ENCODE data around the gene ADTRP. TPM values are rescaled to one million over a fixed set of nuclear protein-coding genes. Genes with fewer than 3 reads are reported as not detected.
A peak's percentile ranks its signal among the peaks of the same experiment; 100 is the strongest.

Gene ADTRP
- total RNA-seq, 3 donors from 2014 or later, result 0.48 to 2.9 (median 2.6) TPM

DNA sequence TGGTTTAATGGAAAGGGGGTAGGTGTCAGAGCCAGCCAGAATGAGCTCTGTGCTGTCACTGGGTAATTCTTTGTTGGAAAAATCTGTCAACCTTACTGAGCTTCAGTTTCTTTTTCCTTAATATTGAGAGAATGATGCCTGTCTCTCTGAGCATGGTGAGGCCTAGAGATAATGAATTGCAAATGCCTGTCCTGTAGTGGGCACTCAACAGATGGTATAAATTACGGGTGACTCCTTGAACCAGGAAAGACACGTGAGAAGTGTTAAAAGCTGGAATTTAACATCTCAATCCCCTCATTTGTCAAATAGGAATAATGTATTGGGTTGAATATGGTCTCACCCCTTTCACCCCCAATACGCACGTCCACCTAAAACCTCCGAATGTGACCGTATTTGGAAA lies 74.9 kb downstream of the ADTRP start:
- Histone ChIP-seq H3K9me3 (no peaks in the 10 kb centered on the region), H3K36me3 (no peaks in the 10 kb centered on the region), H3K27ac (no peak overlapping the region), H3K4me3 (no peak overlapping the region), H3K4me1 (no peaks in the 10 kb centered on the region), H3K27me3 (no peaks in the 10 kb centered on the region)
- intact Hi-C loops (cut with DNase I; ENCODE audit: low total_unique reads), result loop anchor here (1.0 kb wide), 1 partner anchor 40 kb away; no protein-coding TSS in a partner anchor
- no peak for DNase-seq (ENCODE audit: low spot score in 2 of 2)
- TF ChIP-seq POLR2A (IDR thresholded peaks at IDR 0.05) (no peak), POLR2AphosphoS5 (IDR thresholded peaks at IDR 0.05) (no peak)
- TF ChIP-seq, protein P1, sequence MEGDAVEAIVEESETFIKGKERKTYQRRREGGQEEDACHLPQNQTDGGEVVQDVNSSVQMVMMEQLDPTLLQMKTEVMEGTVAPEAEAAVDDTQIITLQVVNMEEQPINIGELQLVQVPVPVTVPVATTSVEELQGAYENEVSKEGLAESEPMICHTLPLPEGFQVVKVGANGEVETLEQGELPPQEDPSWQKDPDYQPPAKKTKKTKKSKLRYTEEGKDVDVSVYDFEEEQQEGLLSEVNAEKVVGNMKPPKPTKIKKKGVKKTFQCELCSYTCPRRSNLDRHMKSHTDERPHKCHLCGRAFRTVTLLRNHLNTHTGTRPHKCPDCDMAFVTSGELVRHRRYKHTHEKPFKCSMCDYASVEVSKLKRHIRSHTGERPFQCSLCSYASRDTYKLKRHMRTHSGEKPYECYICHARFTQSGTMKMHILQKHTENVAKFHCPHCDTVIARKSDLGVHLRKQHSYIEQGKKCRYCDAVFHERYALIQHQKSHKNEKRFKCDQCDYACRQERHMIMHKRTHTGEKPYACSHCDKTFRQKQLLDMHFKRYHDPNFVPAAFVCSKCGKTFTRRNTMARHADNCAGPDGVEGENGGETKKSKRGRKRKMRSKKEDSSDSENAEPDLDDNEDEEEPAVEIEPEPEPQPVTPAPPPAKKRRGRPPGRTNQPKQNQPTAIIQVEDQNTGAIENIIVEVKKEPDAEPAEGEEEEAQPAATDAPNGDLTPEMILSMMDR (IDR thresholded peaks at IDR 0.05), result no peak

DNA sequence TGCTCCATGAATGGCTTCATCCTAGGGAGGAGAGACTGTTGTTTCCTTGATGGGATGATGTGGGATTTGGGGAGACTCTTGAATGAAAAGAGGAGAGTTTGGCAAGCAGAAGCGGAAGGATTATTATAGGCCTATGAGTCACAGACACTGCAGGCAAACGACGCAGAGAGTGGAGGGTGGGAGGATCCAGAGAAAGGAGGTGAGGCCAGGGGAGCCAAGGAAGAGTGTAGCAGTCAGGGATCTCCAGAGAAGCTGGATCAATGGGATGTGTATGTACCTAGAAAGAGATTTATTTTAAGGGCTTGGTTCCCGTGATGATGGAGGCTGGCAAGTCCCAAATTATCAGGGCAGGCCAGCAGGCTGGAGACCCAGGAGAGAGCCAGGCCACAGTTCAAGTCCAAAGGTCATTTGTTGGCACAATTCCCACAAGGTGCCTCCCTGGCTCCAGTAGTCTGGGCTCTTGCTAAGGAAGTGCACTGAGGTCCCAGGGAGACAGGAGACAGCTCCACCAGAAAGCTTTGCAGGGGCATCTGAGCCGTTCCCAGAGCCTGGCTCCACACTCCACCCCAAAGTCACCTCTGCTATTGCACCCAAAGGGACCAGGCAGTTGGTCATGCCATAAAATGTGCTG lies 76.0 kb downstream of the ADTRP start:
- Histone ChIP-seq H3K4me3 (no peak overlapping the region), H3K4me1 (no peaks in the 10 kb centered on the region), H3K36me3 (no peaks in the 10 kb centered on the region), H3K27me3 (no peaks in the 10 kb centered on the region), H3K27ac (no peak overlapping the region), H3K9me3 (no peaks in the 10 kb centered on the region)
- no peak for DNase-seq (ENCODE audit: low spot score in 2 of 2)
- intact Hi-C loops (cut with DNase I; ENCODE audit: low total_unique reads), result loop anchor here (1.0 kb wide), 1 partner anchor 41 kb away; no protein-coding TSS in a partner anchor
- no peak for TF ChIP-seq POLR2AphosphoS5 (IDR thresholded peaks at IDR 0.05)
- TF ChIP-seq, protein P1 (IDR thresholded peaks at IDR 0.05), result no peak
- TF ChIP-seq POLR2A (IDR thresholded peaks at IDR 0.05), result no peak

DNA sequence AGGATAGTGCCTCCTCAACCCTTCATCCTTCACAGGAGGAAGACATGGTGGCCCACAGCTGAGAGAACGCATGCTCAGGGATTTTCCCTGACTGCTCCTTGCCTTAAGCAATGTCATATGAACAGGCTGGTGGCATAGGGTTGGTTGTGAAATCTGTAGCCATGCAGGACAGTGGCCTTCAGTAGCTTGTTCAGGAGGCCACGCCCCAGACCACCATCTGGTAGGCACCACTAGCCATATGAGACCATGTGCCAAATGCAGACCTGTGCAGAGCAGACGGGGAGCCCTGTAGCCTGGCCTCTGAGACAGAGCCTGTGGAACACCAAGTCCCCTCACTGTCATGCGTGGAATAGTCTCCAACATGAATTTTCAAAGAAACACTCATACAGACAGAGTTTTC lies 76.5 kb downstream of the ADTRP start:
- H3K4me3 ChIP-seq, result no peak overlapping the region
- intact Hi-C loops (cut with DNase I; ENCODE audit: low total_unique reads), result no loop called here
- TF ChIP-seq, protein P1 (IDR thresholded peaks at IDR 0.05), result no peak
- TF ChIP-seq POLR2AphosphoS5 (IDR thresholded peaks at IDR 0.05), result no peak
- no peak for TF ChIP-seq POLR2A (IDR thresholded peaks at IDR 0.05)
- no peak for DNase-seq (ENCODE audit: low spot score in 2 of 2)
- no peaks in the 10 kb centered on the region for H3K27me3 ChIP-seq
- H3K4me1 ChIP-seq, result no peaks in the 10 kb centered on the region
- no peaks in the 10 kb centered on the region for H3K36me3 ChIP-seq
- H3K9me3 ChIP-seq, result no peaks in the 10 kb centered on the region
- no peak overlapping the region for H3K27ac ChIP-seq

DNA sequence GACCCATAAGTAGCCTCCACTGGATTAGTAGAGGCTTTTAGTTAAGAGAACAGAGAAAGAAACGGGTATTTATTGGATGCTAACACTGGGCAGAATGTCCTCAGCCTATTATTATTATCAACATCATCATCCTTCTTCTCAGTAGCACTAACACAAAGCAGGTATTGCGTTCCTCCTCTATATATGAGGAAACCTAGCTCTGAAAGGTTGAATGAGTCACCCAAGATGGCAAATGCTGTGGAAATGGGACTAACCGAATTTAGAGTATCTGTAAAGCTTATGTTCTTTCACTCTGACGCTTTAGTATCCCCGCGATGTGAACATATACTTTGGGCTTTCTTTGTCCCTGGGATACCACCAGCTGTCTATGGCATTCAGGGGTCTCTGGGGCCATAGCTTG lies 77.0 kb downstream of the ADTRP start:
- TF ChIP-seq, protein P1 (IDR thresholded peaks at IDR 0.05), result no peak
- no peak for TF ChIP-seq POLR2AphosphoS5 (IDR thresholded peaks at IDR 0.05)
- no peak for TF ChIP-seq POLR2A (IDR thresholded peaks at IDR 0.05)
- H3K4me1 ChIP-seq, result no peaks in the 10 kb centered on the region
- intact Hi-C loops (cut with DNase I; ENCODE audit: low total_unique reads), result no loop called here
- no peaks in the 10 kb centered on the region for H3K27me3 ChIP-seq
- no peak overlapping the region for H3K4me3 ChIP-seq
- no peak overlapping the region for H3K27ac ChIP-seq
- no peak for DNase-seq (ENCODE audit: low spot score in 2 of 2)
- no peaks in the 10 kb centered on the region for H3K9me3 ChIP-seq
- H3K36me3 ChIP-seq, result no peaks in the 10 kb centered on the region

DNA sequence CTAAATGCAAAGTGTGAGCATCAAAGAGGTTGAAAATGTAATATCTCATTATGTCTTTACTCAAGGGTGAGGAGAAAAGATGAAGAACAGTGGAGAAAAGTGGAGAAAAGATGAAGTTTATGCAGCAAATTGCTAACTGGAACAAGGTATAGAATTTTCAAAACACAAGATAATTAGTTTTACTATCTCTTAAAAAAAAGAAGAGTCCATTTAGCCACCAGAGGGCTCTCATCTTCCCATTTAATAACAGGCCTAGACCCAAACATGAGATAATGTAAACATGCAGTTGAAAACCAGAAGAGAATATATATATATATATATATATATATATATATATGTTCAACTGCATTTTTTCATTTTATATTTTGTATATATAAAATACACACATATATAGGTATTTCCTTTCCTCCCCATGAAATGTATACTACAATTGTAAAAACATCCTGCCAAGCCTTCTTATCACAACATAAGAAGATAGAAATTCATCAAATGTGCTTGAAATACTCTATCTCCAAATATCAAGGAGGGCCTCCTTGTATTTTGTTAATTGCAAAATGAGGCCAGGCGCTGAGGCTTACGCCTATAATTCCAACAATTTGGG lies 78.4 kb downstream of the ADTRP start:
- H3K9me3 ChIP-seq, result no peaks in the 10 kb centered on the region
- no peaks in the 10 kb centered on the region for H3K4me1 ChIP-seq
- H3K27me3 ChIP-seq, result no peaks in the 10 kb centered on the region
- intact Hi-C loops (cut with DNase I; ENCODE audit: low total_unique reads), result no loop called here
- no peak overlapping the region for H3K4me3 ChIP-seq
- TF ChIP-seq POLR2AphosphoS5 (IDR thresholded peaks at IDR 0.05), result no peak
- TF ChIP-seq, protein P1 (IDR thresholded peaks at IDR 0.05), result peak in 2 of 3 donors; percentile 31 to 46
- TF ChIP-seq POLR2A (IDR thresholded peaks at IDR 0.05), result no peak
- no peak for DNase-seq (ENCODE audit: low spot score in 2 of 2)
- no peaks in the 10 kb centered on the region for H3K36me3 ChIP-seq
- no peak overlapping the region for H3K27ac ChIP-seq
